ENCODE data around the gene SLCO2A1.

Gene SLCO2A1

DNA sequence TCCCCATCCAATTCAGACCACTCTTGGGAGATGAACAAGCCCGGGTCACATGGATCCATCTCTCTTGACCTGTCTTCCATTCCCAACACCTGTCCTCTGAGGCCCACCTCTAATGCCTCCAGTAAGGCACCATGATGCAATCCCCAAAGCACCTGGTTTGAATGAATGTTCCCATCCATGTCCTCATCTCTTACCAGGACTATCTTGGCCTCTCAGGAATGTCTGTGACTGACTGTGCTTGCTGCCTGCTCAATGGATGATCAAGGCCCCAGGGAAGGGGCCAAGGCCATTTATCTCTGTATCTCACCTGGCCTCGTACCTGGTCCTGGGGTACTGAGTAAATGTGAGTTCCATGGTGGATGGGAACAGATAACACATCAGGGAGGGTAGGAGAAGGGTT lies 49.7 kb downstream of the SLCO2A1 start:
- ATAC-seq: no peak

DNA sequence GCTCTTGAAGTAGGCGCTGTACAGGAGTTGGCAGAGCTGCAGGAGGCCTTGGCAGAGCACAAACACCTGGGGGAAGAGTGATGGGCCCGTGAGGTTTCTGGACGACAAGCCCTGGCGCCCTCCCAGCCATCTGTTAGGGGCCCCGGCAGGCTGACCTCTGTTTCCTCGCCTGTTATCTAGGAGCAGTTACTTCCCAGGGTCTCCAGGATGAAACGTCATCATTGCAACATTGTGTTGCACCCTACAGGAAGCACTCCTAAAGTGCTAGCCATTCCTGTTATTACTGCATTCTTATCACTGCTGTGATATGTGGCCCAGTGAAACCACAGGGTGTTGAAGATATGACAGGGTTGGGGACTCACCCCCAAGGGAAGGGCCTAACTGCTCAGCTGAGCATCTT lies 50.2 kb downstream of the SLCO2A1 start:
- ATAC-seq: no peak

- no peak for ATAC-seq
Measured at GRCh38 chr3:133977568-133977967, 52.2 kb downstream of the SLCO2A1 start.

DNA sequence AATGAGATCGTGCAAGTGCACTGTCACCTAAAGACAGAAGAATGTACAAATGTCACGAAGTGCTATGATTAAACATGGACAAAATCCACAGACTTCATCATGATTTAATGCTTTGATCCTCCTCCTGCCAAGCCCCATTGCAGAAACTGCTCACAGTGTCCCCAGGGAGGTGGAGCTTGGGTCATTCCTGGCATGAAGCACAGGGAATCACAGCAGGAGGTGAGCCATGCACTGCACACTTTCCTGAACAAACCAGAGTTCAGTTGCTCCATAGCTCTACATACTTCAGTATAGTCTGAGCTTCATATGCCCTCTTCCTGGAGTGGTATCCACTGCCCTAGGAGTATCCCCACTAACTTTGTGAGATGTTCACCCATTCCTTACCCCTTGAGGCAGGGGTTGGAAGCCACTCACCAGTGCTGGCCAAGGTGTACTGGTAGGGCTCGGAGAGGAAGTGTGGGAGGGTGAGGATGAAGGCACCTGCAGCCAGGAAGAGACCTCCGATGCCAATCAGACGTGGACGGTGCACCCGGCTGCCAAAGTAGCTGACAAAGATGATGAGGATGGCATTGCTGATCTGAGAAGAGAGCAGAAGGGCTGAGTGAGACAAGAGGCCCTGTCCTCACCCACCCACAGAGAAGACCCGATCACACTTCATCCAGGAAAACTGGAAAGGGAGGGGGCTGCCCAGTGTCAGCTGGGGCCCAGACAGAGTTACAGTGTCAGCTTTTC lies 56.3 kb downstream of the SLCO2A1 start:
- ATAC-seq: no peak

DNA sequence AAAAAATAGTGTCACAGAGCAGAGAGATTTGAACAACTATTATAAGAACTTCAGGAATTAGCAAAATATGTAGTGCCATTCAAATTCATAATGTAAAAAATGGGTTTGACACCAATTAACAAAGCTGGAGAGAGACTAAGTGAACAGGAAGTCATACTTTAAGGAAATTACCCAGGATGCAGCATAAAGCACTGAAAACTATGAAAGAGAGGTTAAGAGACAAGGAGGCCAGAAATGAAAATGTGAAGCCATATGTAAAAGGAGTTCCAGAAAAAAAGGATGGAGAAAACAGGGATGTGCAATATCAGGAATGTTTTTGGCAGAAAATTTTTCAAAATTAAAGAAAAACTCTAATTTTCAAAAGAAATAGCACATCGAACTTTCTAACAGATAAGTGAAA lies 57.6 kb downstream of the SLCO2A1 start:
- no peak for ATAC-seq

GRCh38 chr3:133970916-133971315 lies 58.8 kb downstream of the SLCO2A1 start:
- ATAC-seq: no peak

DNA sequence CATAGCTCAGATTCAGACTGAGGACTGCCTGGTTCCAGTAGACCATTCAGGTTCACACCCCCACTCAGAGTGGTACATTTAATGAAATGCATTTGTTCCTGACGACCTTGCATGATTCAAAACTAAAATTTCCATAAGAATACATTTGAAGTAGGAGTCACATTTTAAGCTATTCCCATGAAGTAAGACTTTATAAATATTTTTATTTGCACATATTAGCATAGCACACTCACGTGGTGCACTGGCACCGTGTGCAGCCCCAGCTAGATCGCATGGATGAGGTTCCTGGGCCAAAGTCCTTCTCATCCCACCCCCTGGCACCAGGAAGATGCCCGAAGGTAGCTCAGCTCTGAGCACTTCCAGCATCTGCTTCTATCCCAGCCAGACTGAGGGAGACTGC lies 59.4 kb downstream of the SLCO2A1 start:
- ATAC-seq: no peak

DNA sequence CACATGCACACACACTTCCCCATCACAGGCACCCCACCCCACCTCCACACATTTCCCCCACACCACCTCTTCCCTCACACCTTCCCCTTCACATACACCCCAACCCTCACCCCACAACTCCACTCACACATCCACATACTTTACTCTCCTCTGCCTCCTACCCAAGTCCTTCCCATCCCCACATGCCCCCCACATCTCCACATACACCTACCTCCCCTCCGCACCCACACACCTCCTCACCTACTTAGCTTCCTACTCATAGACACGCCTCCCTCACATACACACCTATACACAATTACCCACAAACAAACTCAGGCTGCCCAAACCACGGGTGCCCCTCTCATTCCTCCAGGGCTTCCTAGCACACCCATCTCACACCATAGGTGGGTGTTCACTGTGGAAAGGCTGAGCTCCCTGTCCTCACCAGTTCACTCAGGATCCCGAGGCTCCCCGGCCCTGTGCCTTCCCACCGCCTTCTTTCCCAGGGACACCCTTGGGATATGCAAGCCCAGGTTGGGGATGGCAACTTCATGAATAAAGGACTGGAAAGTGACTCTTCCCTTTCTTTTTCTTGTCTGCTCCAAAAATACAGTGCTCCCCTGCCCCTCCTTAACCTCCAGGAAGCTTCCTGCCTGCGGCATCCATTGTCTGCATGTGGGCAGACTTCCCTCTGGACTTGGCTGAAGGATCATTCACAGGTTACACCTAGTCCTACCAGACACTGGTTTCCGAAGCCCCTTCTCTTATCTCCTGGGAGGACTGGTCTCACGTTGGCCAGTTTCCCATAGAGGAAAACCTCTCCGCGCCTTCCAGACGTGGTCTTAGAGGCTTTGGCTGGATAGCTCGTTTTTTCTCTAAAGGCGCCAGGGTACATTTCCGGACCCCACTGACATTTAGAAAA lies 61.5 kb downstream of the SLCO2A1 start:
- ATAC-seq: no peak

- no peak for ATAC-seq
Measured at GRCh38 chr3:133966954-133967353, 62.8 kb downstream of the SLCO2A1 start.

DNA sequence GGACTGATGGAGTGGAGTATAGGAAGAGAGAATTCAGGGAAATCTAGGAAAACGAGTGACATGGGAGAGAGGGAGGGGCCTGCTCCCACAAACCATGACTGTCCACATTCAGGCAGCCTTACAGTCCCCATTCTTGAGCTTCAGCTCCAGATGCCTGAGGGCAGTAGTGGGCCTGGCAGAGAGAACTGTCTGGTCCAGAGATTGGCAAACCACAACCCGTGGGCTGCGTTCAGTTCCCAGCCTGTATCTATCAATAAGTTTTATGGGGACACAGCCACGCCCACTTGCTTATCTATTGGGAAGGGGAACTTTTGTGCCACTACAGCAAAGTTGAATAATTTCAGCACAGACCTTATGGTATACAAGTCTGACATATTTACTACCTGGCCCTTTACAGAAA lies 63.8 kb downstream of the SLCO2A1 start:
- no peak for ATAC-seq

DNA sequence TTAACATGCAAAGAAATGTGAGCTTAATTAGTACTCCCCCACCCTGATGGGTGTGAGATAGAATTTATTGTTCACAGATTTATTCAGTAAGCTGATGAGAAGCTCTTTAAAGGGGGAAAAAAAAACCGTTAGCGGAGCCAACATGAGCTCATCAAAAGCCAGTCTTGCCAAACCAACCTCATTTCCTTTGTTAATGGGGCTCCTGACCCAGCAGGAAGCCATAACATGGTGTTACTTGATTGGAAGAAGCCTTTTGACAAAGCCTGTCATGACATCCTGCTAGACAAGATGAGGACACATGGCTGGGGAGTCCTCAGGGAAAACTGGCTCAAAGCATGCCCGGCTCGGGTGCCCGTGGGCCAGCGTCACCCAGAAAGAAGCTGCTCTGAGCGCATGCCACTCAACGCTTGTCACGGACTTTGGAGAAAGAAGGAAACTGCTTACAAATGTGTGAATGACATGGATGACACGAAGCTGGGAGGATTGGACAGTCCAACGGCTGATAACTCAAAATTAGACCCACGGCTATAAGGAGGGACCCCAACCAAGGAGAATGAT lies 64.6 kb downstream of the SLCO2A1 start:
- no peak for ATAC-seq

GRCh38 chr3:133964547-133964946 lies 65.2 kb downstream of the SLCO2A1 start:
- no peak for ATAC-seq

- ATAC-seq: no peak
Measured at GRCh38 chr3:133963657-133964396, 65.9 kb downstream of the SLCO2A1 start.

GRCh38 chr3:133962849-133963248 lies 66.9 kb downstream of the SLCO2A1 start:
- no peak for ATAC-seq

DNA sequence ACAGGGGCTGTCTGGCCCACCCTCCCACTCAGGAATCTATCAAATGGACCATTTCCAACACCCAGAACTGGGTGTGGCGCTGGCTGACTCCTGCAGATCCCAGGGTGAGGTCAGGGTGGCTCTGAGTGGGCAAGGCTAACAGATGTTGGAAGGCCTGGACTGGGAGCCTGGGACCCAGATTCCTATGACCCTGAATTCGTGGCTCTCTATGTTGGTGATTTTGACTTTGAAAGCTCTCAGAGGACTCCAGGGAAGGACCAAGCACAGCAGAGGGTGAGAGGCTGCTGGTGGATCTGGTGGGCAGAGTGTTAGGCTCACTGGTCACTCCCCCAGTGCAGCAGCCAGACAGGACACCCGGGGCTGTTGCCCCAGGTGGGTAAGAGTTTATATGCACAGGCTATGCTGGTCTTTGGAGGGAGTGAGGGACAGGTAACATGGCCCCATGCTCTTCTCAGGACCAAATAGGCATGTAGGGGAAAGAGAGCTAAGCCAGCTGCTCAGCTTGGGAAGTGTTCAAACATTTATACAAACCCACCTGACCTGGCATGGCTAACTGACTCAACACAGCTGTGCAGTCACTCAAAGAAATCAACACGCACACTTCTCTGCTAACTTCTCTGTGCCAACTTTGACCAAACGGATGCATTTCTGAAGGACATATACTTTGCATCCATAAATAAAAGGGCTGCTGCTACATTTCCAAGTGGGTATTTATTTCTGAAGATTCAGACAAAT lies 71.5 kb downstream of the SLCO2A1 start:
- no peak for ATAC-seq

GRCh38 chr3:133956982-133957381 lies 72.7 kb downstream of the SLCO2A1 start:
- no peak for ATAC-seq

- ATAC-seq: no peak
Measured at GRCh38 chr3:133956353-133956752, 73.4 kb downstream of the SLCO2A1 start.

DNA sequence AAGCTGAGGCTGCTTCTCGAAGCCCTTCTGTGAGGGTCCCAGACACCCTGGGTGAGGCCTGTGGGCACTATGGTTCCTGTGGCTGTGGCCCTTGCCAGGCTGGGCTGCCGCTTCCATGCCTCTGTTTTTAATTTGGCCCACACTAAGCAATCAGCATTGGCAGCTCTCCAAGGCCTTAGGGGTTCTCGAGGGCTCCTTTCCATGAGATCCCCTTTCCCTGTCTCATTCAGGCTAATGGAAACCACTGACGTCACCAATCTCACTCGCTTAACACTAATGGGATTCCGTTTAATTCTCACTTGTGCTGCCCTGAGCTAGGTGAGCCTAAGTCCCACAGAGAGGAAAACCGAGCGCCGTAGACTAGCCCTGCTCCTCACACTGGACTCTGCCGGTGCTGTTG lies 73.8 kb downstream of the SLCO2A1 start:
- ATAC-seq: no peak

DNA sequence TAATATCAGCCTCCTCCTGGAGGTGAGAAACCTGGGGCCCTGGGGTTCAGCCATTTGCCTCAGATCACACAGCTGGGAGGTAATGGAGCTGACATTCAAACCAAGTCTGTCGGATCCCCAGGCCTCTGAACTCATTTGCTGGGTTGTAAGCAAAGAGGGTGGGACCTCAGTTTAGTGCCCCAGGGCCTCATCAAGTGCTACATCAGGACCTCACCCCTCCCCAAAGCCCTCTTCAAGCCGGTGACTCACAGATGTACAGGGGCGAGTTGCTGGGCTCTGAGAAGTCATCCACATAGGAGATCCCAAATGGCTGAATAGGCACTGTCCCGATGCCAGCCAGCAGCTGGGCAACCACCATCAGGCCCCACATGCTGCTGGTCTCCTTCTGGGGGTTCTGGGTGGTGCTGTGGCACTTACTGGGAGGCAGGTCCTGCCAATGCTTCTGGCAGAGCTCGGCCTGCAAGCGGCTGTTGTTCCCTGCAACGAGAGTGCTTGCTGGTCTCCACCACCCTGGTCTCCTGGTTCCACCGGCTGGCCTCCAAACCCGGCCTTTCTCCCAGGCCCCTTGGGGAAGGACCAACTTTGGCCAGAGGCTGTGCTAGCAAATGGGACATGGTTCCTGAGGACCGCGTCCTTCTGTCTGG lies 74.9 kb downstream of the SLCO2A1 start:
- ATAC-seq: no peak

DNA sequence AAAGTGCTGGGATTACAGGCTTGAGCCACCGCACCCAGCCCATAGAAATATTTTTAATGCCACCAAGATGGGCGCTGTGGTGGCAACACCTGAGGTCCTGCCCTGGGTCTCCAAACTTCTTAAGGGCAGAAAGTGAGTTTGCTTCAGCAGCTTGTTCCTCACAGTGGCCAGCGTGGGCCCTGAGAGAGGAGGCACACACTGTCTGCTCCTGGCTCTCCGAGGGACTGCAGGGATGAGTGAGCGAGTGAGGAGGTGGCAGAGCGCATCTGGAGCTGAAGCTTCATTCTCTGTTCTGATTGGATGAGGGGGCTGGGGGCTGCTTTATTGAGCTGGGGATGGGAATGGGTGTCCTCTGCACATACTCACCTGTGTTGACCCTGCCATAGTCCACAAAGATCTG lies 76.4 kb downstream of the SLCO2A1 start:
- ATAC-seq: no peak

DNA sequence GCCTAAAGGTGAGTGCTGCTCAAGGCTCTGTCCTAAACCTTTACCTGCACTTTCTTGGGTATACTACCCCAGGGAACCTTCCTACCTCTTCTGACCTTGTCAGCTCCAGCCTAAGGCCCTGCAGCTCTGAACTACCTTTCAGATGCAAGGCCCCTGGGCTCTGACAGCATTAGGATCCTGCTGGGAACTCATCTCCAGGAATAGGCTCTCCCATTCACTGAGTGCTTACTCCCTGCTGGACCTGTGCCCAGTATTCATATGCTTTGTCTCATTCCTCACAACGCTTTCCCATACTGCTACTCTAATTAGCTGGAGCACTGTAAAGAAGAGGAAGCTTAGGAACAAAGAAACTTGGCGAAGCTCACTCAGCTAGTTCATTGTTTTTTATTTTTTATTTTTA lies 80.3 kb downstream of the SLCO2A1 start:
- no peak for ATAC-seq

GRCh38 chr3:133948996-133949395 lies 80.7 kb downstream of the SLCO2A1 start:
- ATAC-seq: no peak

Measured in activated CD4-positive, CD25-positive, alpha-beta regulatory T cell treated with anti-CD3 and anti-CD28 coated beads, Interleukin-2, amount 50 U/mL, for 24 hours (primary cell).